Upper lobe of left lung (tissue), 6 donors: ENCODE data around the gene PDIA4. TPM values are rescaled to one million over a fixed set of nuclear protein-coding genes. Genes with fewer than 3 reads are reported as not detected.
"Not testable (repeated sequence)": the region's sequence is repeated elsewhere in the genome, so short reads cannot be mapped to it uniquely, and the experiment has no call there.

ENCODE experiments used
- ATAC-seq, 2 donors: fragments of 200-7000 bp; cut with Tn5 transposase; one replicate each; pipeline ENCODE4 v1.9.1; 2022; ENCODE audit warnings: mild to moderate bottlenecking in 2 of 2, moderate library complexity in 2 of 2; ENCODE audit not compliant: low FRiP score in 2 of 2
- DNase-seq, 2 donors: peaks; one replicate each; pipeline ENCODE4 v3.0.0-alpha.2; 2019 to 2020
- H3K27ac ChIP-seq, 4 donors: fragments of 200-600 bp; sonication (generic); one replicate each; pipeline ENCODE4 v1.5.1; 2016 to 2019
- H3K27me3 ChIP-seq, 4 donors: fragments of 200-600 bp; sonication (generic); one replicate each; pipeline ENCODE4 v1.5.1; 2017 to 2019
- H3K36me3 ChIP-seq, 4 donors: fragments of 200-600 bp; sonication (generic); one replicate each; pipeline ENCODE4 v1.5.1; 2016 to 2019
- H3K4me1 ChIP-seq, 4 donors: fragments of 200-600 bp; sonication (generic); one replicate each; pipeline ENCODE4 v1.5.1; 2018 to 2019
- H3K4me3 ChIP-seq, 4 donors: fragments of 200-600 bp; sonication (generic); one replicate each; pipeline ENCODE4 v1.5.1; 2017 to 2019; ENCODE audit warnings: mild to moderate bottlenecking in 2 of 4, moderate library complexity in 1 of 4
- H3K9me3 ChIP-seq, 4 donors: fragments of 200-600 bp; sonication (generic); one replicate each; pipeline ENCODE4 v1.5.1; 2018 to 2019
- CTCF ChIP-seq, 6 experiments: fragments of 450-650 bp in 4 of 6; fragments of 200-600 bp in 2 of 6; sonication (generic) in 2 of 6; IDR thresholded peaks; one replicate each; pipeline ENCODE4 v1.5.1; 2016 to 2019; ENCODE audit warnings: antibody characterized with exemption in 6 of 6
- EP300 ChIP-seq, 4 donors: sonication (generic); formaldehyde crosslinking; IDR thresholded peaks; one replicate each; pipeline ENCODE4 v1.5.1; 2017; ENCODE audit warnings: antibody characterized with exemption in 4 of 4, control low read depth in 2 of 4
- POLR2A ChIP-seq, 4 donors: fragments of 450-650 bp; IDR thresholded peaks; one replicate each; pipeline ENCODE4 v1.5.1; 2016 to 2017; ENCODE audit warnings: antibody characterized with exemption in 4 of 4, mild to moderate bottlenecking in 2 of 4
- POLR2AphosphoS5 ChIP-seq, 2 donors: sonication (generic); formaldehyde crosslinking; IDR thresholded peaks; one replicate each; pipeline ENCODE4 v1.5.1; 2017; ENCODE audit warnings: antibody characterized with exemption in 2 of 2
- WGBS, 2 donors: methylation state at CpG; one replicate each; pipeline ENCODE4 v1.1.5; 2017 to 2018; 5-methylcytosine and 5-hydroxymethylcytosine counted together
- total RNA-seq, 6 donors: library from RNA; depleted of rRNA in 4 of 6; stranded (reverse); fragments of >200 nt in 4 of 6; gene quantifications; one replicate each; pipeline versions ENCODE4 v1.1.0 to v1.2.1, GENCODE V29; 2016 to 2021
- donor health status: DM: no; HTN: no; CAD: no; lungs with moderate emphysema.
- donor health status: DM: no; HTN: yes; CAD: no; lungs with severe emphysema.

Gene PDIA4
- total RNA-seq, 6 donors from 2014 or later = 25.1 to 160 (median 77.8) TPM

- H3K36me3 ChIP-seq = peaks cover 24 to 99% (median 71%) of the 10 kb centered on the region in 4 donors
- TF ChIP-seq POLR2A (IDR thresholded peaks at IDR 0.05) = no peak
- TF ChIP-seq EP300 (IDR thresholded peaks at IDR 0.05) = no peak
- TF ChIP-seq CTCF (IDR thresholded peaks at IDR 0.05) = no peak
- no peak for TF ChIP-seq POLR2AphosphoS5 (IDR thresholded peaks at IDR 0.05)
- no peak overlapping the region for H3K27ac ChIP-seq
- H3K4me1 ChIP-seq = no peaks in the 10 kb centered on the region
- WGBS, 2 donors = 99 to 100% methylated on average over 5 to 7 of the region's 7 CpGs
- DNase-seq (no peak), ATAC-seq (no peak)
- H3K4me3 ChIP-seq = no peak overlapping the region
- H3K9me3 ChIP-seq = no peaks in the 10 kb centered on the region
- H3K27me3 ChIP-seq = no peaks in the 10 kb centered on the region
Observed at GRCh38 chr7:149014309-149014708, 14.0 kb downstream of the PDIA4 start.

GRCh38 chr7:149013876-149014275 lies 14.4 kb downstream of the PDIA4 start:
- 68 to 69% methylated on average over 4 to 5 of the region's 5 CpGs for WGBS, 2 donors
- Histone ChIP-seq H3K36me3 (peaks cover 24 to 99% (median 69%) of the 10 kb centered on the region in 4 donors), H3K4me1 (no peaks in the 10 kb centered on the region), H3K27ac (no peak overlapping the region), H3K9me3 (no peaks in the 10 kb centered on the region), H3K27me3 (no peaks in the 10 kb centered on the region), H3K4me3 (no peak overlapping the region)
- ATAC-seq = no peak
- TF ChIP-seq EP300 (IDR thresholded peaks at IDR 0.05) (no peak), POLR2AphosphoS5 (IDR thresholded peaks at IDR 0.05) (no peak), CTCF (IDR thresholded peaks at IDR 0.05) (no peak), POLR2A (IDR thresholded peaks at IDR 0.05) (no peak)
- no peak for DNase-seq

- peaks cover 27 to 99% (median 71%) of the 10 kb centered on the region in 4 donors for H3K36me3 ChIP-seq
- H3K27me3 ChIP-seq, H3K9me3 ChIP-seq, H3K4me3 ChIP-seq, ATAC-seq, H3K4me1 ChIP-seq, DNase-seq, H3K27ac ChIP-seq: not testable (repeated sequence)
- 85 to 88% methylated on average over 12 of the region's 12 CpGs for WGBS, 2 donors
Observed at GRCh38 chr7:149012730-149013129, 15.6 kb downstream of the PDIA4 start.

- ATAC-seq = no peak
- DNase-seq = no peak
- 93 to 99% methylated on average over 5 to 6 of the region's 8 CpGs for WGBS, 2 donors
- no peaks in the 10 kb centered on the region for H3K27me3 ChIP-seq
- no peak overlapping the region for H3K4me3 ChIP-seq
- no peak overlapping the region for H3K27ac ChIP-seq
- no peaks in the 10 kb centered on the region for H3K9me3 ChIP-seq
- no peak for TF ChIP-seq POLR2AphosphoS5 (IDR thresholded peaks at IDR 0.05)
- TF ChIP-seq CTCF (IDR thresholded peaks at IDR 0.05) = no peak
- TF ChIP-seq POLR2A (IDR thresholded peaks at IDR 0.05) = no peak
- no peak for TF ChIP-seq EP300 (IDR thresholded peaks at IDR 0.05)
- peaks cover 25 to 100% (median 79%) of the 10 kb centered on the region in 4 donors for H3K36me3 ChIP-seq
- H3K4me1 ChIP-seq = no peaks in the 10 kb centered on the region
Observed at GRCh38 chr7:149011491-149011890, 16.8 kb downstream of the PDIA4 start.

- no peaks in the 10 kb centered on the region for H3K27me3 ChIP-seq
- DNase-seq = no peak
- TF ChIP-seq EP300 (IDR thresholded peaks at IDR 0.05) = no peak
- TF ChIP-seq POLR2AphosphoS5 (IDR thresholded peaks at IDR 0.05) = no peak
- TF ChIP-seq POLR2A (IDR thresholded peaks at IDR 0.05) = no peak
- no peak for TF ChIP-seq CTCF (IDR thresholded peaks at IDR 0.05)
- no peak for ATAC-seq
- H3K36me3 ChIP-seq = peaks cover 21 to 100% (median 76%) of the 10 kb centered on the region in 4 donors
- no peak overlapping the region for H3K4me3 ChIP-seq
- WGBS, 2 donors = 86 to 89% methylated on average over 4 to 5 of the region's 5 CpGs
- H3K4me1 ChIP-seq = peaks cover 0 to 7% (median 1%) of the 10 kb centered on the region in 4 donors
- H3K9me3 ChIP-seq = no peaks in the 10 kb centered on the region
- no peak overlapping the region for H3K27ac ChIP-seq
Observed at GRCh38 chr7:149010451-149010850, 17.9 kb downstream of the PDIA4 start.
